Stimulated activated CD4-positive, alpha-beta T cell treated with anti-CD3 and anti-CD28 coated beads, Interleukin-1b, Interleukin-23, amount 100 ng/mL, for 24 hours (primary cell): ENCODE measurements around the gene TBC1D22A.

ENCODE experiments used
- DNase-seq, 4 experiments: peaks; one replicate each; pipeline ENCODE4 v3.0.0-alpha.2; 2020; ENCODE audit warnings: low read depth in 4 of 4, low spot score in 1 of 4

TBC1D22A gene

DNA sequence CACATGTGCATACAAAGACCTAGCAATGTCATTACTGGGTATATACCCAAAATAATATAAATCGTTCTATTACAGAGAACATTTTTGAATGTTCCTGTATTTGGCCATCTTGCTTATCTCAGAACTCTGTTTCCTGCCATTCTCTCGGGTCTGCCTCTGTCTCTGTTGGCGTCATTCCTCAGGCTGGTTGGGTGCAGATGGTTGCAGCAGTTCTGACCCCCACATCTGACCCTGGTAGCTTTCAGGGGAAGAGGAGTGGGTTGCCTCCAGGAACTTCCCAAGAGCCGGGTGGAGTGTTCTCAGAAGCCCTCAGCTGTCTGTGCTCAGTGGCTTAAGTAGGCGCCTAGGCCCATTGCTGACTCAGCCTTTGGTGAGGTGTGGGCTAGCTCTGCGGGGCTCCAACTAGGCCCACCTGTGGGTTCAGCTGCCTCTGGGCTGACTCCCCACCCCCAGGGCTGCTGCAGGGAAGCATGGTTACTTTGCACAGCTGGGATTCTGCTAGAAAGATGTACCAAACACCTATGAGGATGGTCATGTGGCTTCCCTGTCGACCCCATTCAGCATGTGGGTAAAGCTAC, 114.0 kb downstream of the TBC1D22A start:
- no peak for DNase-seq

DNA sequence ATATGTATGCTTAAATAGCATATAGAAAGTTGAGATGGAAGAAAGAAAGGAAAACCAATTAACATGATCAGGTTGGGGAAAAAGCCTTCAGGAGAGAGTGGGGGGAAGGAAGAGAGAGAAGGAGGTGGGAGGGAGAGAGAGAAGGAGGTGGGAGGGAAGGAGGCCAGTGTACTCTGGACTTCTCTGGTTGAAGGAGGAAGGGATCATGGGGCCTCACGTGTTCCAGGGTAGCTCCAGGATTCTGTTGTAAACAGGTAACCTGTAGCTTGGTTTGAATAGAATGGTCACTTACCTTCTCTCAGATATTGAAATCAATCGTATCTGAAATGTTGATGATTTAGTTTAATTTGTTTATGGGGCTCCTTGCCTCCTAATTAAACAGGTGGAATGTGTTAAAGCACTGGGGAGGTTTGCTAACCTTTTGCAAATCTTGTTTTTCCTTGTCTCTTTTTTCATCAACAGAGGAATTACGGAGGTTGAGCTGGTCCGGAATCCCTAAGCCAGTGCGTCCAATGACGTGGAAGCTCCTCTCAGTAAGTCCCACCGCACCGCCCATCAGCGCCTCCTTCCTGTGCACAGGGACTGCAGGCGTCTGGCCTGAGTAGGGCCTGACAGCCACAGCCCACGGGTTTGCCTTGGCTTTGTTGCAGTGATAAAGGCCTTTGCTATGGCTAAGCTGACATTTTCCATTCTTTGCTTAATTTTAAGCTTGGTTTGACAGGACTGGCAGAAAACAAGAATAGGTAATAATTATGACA, 115.9 kb downstream of the TBC1D22A start:
- no peak for DNase-seq

GRCh38 chr22:46879083-46879482, 116.6 kb downstream of the TBC1D22A start:
- DNase-seq, result no peak

DNA sequence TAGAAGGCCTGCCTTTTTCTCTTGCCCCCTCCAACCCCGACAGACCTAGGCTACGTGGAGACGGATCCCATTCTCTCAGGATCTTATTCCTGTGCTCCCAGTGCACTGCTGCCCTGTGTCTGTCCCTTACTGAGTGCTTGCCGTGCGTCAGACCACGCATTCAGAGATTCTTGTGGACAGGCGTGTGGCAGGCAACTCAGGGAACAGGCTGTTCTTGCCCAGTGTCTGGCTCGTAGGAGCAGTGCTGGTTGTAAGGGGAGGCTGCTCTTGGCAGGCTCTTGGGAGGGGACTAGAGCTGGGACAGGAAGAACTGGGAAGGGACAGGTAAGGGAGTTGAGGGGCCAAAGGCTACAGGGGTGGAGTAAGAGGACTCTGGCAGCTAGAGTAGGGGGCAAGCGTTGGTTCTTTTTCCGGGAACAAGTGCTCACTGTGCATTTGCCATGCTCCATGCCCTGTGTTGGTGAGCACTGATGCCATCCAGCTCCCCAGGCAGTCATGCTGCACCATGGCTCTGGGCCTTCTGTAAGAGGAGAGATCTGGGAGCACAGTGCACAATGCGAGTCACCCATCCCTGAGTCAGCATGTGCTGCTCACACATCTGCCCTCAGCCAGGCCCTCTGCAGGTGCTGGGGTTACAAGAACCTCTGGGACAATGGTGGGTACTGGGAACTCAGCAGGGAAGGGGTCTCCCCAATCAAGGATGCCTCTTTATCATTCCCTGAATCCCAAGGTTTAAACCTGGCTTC, 119.1 kb downstream of the TBC1D22A start:
- no peak for DNase-seq

DNA sequence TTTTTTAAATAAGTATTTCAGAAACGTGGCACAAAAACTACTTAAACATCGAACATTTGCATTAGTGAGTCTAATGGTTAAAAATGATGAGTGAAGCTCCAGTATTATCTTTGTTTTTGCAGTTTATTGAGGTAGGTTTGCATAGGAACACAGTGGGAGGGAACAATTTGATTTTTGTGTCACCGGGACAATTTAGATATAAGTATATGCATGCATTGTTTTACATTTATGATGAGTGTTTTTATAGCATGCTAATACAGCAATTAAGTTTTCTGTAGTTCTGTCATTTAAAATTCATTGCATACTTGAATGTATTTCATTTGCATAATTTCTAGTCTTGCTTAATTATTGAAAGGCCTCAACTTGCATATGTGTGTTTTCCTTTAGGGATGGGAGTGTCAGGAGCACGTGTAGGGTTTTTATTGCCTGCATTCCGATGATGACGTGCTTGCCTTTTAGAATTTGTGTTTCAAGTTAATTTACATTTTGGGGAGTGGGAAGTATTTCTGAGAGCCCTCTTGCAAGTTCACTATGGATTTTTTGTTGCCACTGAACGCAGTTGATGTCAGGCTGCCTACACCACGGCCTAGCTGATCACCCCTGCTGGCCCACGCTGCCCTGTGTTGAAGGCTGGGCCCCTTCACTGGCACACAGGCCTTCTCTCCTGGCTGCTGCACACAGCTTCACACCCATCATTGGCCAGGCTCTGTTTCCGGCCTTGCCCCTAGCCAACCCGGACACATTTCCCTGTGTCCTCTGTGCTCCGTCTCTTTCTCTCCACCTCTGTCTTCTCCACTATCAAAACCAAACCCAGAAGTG, 120.9 kb downstream of the TBC1D22A start:
- DNase-seq, result no peak

DNA sequence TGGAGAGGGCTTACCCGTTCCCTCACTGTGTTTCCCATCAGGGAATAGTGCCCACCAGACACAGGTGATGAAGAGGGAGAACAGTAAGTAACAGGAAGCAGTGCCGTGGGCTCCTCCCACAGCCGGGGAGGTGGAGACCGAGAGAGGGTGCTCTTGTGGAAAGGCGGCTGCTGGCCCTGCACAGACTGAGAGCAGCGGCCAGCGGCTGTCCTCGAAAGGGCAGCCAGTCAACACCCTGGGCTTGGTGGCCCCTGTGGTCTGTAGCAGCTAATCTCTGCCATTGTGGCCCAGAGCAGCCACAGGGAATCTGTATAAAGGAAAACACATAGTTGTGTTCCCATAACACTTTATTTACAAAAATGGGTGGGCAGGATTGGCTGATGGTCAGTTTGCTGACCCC, 121.9 kb downstream of the TBC1D22A start:
- no peak for DNase-seq

- no peak for DNase-seq
These were observed 125.5 kb downstream of the TBC1D22A start for GRCh38 chr22:46887978-46888377.

GRCh38 chr22:46890819-46891218, 128.4 kb downstream of the TBC1D22A start:
- no peak for DNase-seq

DNA sequence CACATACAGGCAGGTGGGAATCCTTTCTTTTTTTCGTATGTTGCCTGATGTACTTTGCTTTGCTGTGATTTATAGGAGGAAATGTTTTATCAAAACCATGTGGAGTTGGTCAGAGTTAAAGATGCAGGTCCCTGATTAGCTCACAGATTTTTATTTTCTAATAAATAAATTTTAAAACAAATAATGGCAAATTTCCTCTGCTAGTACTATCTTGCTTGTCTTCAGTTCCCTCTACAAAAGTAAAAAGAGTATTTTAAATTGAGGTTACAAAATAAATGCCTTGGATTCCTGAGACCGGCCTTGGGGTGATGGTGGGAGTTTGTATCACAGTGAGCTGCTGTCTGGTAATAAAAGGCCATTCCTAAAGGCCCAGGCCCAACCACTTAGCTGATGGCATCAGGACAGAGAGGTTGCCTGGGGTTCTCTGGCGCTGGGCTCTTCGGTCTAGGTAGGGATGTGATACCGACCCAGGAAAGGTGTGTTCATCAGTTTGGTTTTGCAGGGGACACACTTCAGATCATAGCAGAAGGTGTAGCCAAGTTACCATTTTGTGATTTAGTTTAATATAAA, 129.0 kb downstream of the TBC1D22A start:
- DNase-seq, result no peak

- no peak for DNase-seq
These were observed 130.4 kb downstream of the TBC1D22A start for GRCh38 chr22:46892866-46893265.

DNA sequence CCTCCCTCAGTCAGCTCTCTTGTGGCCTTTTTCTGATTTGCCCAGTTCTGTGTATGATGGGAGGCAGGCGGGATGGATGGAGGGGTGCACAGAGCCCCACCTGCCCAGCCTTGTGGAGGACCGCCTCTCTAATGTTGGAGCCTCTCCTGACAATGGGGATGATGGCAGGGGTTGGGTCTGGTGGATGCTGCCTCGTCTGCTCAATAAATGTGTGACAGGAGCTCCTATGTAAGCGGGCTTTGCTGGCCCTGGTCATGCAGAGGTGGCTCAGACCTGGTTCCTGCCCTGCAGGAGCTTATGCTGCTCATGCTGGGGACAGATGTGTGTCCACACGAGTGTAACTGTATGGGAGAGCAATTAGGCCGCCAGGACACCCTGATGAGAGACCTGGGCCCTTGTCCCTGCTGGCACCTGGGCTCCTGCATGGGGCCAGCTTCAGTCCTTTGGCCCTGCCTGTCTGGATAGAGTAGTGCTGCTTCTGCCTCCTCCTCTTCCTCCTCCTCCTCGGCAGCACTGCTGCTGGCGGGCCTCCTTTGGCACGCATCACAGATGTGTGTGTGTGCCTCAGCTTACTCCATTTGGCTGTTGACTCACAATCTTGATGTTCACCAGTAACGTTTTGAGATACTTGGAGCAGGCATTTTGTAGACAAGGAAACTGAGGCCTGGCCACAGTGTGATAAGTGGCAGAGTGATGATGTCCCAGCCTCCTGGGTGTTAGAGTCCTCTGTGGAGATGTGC, 131.0 kb downstream of the TBC1D22A start:
- no peak for DNase-seq

DNA sequence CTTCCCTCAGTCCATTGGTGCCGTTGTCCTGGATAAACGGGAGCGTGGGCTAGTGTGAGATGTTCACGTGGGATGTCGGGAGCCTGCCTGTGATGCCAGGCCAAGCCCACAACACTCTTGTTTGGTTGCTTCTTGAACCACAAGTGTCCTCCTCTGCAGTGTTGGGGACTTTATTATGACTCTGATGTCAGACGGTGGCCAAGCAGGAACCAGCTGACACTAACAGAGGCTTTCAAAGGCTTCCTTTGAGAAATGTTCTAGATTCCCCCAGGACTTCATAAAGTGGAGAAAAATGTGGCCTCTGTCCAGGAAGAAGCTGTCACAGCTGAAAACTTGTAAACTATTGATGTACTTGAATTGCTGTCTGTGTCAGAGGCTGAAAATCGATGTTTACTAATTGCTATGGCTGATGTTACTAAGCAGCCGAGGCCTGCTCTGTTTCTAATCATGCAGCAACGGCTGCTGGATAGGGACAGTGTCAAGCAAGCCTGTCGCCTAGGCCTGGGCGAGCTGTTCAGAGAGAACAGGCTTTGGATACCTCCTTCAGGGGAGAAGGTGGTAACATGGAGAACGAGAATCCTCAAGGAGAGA, 131.7 kb downstream of the TBC1D22A start:
- DNase-seq, result no peak

GRCh38 chr22:46894851-46895640, 132.6 kb downstream of the TBC1D22A start:
- DNase-seq, result no peak

DNA sequence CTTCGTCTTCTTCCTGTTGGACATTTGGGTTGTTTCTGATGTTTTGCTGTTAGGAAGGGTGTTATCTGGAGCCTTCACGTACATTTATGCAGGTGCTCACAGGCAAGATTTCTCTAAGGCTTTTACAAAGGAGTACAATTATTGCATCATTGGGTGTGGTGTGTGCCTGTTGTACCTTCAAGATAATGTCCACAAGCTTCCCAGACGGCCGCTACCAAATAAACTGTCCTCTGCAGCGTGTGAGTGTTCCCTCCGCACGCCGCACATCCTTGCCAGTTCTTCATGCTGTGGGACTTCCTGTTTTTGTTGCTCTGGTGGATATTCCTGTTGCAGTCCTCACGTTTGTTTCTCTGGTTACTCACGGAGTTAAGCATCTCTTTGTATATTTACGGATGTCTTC, 133.3 kb downstream of the TBC1D22A start:
- no peak for DNase-seq

- DNase-seq, result no peak
These were observed 133.7 kb downstream of the TBC1D22A start for GRCh38 chr22:46896166-46896565.

DNA sequence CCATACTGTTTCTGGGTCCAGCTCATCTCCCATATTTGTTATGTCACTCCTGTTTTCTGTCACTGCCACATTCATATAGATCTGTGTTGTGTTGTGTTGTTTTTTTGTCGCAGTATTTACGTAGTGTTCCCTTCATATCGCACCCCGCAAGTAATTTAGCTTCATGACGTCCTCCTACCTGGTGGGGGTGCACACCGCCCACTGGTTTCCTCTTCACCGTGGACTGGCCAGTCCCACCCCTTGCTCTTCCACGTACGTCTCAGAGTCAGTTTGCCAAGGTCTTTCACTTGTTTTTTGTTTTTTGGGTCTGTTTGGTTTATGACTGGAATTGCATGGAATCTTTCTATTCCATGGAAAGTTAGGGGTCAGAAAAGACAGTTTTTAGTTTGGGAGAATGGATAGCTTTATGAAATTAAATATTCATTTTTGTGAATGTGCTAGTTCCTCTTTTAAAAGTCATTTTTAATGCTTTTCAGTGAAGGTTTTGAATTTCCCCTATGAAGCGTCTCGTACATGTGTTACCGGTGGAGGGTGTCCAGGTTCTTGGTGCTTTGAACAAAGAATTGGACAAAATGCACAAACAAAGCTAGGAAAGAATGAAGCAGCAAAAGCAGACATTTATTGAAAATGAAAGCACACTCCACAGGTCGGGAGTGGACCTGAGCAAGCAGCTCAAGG, 134.3 kb downstream of the TBC1D22A start:
- DNase-seq, result no peak

DNA sequence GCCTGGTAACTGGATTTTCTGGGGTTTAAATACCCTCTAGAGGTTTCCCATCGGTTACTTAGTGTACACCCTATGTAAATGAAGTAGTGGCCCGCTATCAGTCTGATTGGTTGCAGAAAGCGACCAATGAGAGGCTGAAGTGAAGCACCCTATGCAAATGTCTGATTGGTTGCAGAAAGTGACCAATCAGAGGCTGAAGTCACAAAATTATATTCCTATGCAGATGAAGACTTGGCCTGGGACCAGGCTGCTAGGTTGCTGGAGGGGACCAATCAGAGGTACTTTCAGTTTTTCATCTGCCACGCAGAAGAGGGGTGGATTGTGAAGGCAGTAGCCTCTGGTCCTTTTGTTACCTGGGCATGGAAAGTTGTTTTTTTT, 134.8 kb downstream of the TBC1D22A start:
- no peak for DNase-seq

- no peak for DNase-seq
These were observed 138.1 kb downstream of the TBC1D22A start for GRCh38 chr22:46900549-46900948.

GRCh38 chr22:46902436-46902835, 140.0 kb downstream of the TBC1D22A start:
- no peak for DNase-seq
